ENCODE measurements around the gene FCN2.

Gene FCN2

DNA sequence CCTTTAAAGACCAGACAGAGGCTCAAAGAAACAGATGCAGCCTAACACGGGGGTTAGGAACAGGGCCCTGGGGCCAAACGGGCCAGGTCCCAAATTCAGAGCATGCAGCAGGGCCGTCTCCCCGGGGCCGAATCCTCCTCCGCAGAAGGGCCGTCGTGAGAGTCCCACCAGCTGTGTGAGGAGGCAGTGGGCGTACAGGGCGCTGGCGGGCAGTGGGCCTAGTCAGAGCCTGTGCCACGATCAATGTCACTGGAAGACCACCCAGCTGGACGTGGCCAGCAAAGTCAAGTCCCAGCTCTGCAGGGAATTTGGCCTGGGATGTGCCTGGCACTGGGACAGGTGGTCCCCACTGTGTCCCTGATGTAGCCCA, 15.8 kb upstream of the FCN2 start (continued):
- TF ChIP-seq ZNF560 (tag by site-specific recombination; IDR thresholded peaks at IDR 0.05; ENCODE audit: borderline replicate concordance), result no peak
- no peak for TF ChIP-seq ZXDB (tag by site-specific recombination; IDR thresholded peaks at IDR 0.05)
- no peak for TF ChIP-seq ZNF354C (tag by site-specific recombination; IDR thresholded peaks at IDR 0.05; ENCODE audit: borderline replicate concordance, low read depth)

DNA sequence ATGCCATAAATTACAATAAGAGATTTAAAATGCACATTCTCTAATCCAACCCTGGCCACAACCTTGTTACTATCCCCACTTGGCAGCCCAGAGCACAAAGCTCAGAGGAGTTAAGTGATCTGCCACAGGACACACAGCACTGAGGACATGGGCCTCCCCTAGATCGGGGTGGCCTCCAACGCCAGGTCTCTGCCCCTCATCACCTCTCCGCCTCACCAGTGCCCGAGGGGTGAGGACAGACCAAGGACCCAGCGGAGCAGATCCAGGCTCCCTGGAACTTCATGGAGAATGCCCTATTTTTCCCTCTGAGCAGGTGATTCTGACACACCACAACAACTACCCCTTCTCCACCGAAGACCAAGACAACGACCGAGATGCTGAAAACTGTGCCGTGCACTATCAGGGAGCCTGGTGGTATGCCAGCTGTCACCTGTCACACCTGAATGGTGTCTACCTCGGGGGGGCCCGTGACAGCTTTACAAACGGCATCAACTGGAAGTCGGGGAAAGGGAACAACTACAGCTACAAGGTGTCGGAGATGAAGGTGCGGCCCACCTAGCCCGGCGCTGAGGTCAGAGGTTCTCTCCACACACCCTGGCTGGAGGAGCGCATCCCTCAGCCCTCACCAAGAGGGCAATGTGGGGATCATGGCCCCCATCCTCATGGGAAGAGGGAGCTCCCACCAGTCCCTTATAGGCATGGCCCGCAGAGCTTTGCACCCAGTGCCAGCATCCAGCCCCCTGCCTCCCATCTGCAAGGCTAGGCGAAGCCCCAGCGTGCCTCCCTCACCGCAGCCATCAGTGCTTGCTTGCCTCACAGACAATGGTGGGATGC, 12.5 kb upstream of the FCN2 start:
- TF ChIP-seq ZNF202 (tag by site-specific recombination; IDR thresholded peaks at IDR 0.05; ENCODE audit: borderline replicate concordance) (no peak), ZNF184 (tag by site-specific recombination; IDR thresholded peaks at IDR 0.05) (no peak), ZBTB1 (tag by site-specific recombination; IDR thresholded peaks at IDR 0.05) (no peak), ZNF157 (tag by site-specific recombination; IDR thresholded peaks at IDR 0.05) (no peak), ZIC2 (tag by site-specific recombination; IDR thresholded peaks at IDR 0.05) (no peak), ZBTB7A (tag by site-specific recombination; IDR thresholded peaks at IDR 0.05; ENCODE audit: low read depth) (no peak), ZFP37 (tag by site-specific recombination; IDR thresholded peaks at IDR 0.05) (no peak), ZNF777 (tag by site-specific recombination; IDR thresholded peaks at IDR 0.05; ENCODE audit: borderline replicate concordance) (no peak), YY1 (tag by site-specific recombination; IDR thresholded peaks at IDR 0.05) (no peak), HOXC10 (CRISPR knock-in tag; IDR thresholded peaks at IDR 0.05) (no peak), CTCF (tag by site-specific recombination; IDR thresholded peaks at IDR 0.05) (no peak), ZBTB6 (tag by site-specific recombination; IDR thresholded peaks at IDR 0.05) (no peak), ZSCAN30 (tag by site-specific recombination; IDR thresholded peaks at IDR 0.05) (no peak), ZNF785 (tag by site-specific recombination; IDR thresholded peaks at IDR 0.05) (no peak)
- TF ChIP-seq, protein P1, sequence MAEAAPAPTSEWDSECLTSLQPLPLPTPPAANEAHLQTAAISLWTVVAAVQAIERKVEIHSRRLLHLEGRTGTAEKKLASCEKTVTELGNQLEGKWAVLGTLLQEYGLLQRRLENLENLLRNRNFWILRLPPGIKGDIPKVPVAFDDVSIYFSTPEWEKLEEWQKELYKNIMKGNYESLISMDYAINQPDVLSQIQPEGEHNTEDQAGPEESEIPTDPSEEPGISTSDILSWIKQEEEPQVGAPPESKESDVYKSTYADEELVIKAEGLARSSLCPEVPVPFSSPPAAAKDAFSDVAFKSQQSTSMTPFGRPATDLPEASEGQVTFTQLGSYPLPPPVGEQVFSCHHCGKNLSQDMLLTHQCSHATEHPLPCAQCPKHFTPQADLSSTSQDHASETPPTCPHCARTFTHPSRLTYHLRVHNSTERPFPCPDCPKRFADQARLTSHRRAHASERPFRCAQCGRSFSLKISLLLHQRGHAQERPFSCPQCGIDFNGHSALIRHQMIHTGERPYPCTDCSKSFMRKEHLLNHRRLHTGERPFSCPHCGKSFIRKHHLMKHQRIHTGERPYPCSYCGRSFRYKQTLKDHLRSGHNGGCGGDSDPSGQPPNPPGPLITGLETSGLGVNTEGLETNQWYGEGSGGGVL (tag by site-specific recombination; IDR thresholded peaks at IDR 0.05), result no peak
- TF ChIP-seq, protein P2, sequence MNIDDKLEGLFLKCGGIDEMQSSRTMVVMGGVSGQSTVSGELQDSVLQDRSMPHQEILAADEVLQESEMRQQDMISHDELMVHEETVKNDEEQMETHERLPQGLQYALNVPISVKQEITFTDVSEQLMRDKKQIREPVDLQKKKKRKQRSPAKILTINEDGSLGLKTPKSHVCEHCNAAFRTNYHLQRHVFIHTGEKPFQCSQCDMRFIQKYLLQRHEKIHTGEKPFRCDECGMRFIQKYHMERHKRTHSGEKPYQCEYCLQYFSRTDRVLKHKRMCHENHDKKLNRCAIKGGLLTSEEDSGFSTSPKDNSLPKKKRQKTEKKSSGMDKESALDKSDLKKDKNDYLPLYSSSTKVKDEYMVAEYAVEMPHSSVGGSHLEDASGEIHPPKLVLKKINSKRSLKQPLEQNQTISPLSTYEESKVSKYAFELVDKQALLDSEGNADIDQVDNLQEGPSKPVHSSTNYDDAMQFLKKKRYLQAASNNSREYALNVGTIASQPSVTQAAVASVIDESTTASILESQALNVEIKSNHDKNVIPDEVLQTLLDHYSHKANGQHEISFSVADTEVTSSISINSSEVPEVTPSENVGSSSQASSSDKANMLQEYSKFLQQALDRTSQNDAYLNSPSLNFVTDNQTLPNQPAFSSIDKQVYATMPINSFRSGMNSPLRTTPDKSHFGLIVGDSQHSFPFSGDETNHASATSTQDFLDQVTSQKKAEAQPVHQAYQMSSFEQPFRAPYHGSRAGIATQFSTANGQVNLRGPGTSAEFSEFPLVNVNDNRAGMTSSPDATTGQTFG (tag by site-specific recombination; IDR thresholded peaks at IDR 0.05; ENCODE audit: borderline replicate concordance), result no peak
- TF ChIP-seq, protein P3, sequence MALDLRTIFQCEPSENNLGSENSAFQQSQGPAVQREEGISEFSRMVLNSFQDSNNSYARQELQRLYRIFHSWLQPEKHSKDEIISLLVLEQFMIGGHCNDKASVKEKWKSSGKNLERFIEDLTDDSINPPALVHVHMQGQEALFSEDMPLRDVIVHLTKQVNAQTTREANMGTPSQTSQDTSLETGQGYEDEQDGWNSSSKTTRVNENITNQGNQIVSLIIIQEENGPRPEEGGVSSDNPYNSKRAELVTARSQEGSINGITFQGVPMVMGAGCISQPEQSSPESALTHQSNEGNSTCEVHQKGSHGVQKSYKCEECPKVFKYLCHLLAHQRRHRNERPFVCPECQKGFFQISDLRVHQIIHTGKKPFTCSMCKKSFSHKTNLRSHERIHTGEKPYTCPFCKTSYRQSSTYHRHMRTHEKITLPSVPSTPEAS (tag by site-specific recombination; IDR thresholded peaks at IDR 0.05), result no peak
- Histone ChIP-seq H3K4me3 (ENCODE audit: low read depth, low read length) (no peak overlapping the region), H3K4me1 (ENCODE audit: control insufficient read depth, insufficient read depth, low read length) (no peaks in the 10 kb centered on the region), H3K36me3 (ENCODE audit: control insufficient read depth in 2 of 2, insufficient read depth in 1 of 2, low read length in 2 of 2) (no peaks in the 10 kb centered on the region), H3K27ac (ENCODE audit: extremely low read depth, low read depth, low read length) (no peak overlapping the region), H3K9me3 (ENCODE audit: control insufficient read depth, insufficient read depth, low read depth, low read length) (no peaks in the 10 kb centered on the region)
- CTCF ChIA-PET, result no interaction called here
- POLR2A ChIA-PET, result no interaction called here

Measured in HEK293 (cell line).